ENCODE measurements around the gene RPN2. TPM values are rescaled to one million over a fixed set of nuclear protein-coding genes. Genes with fewer than 3 reads are reported as not detected.

RPN2 gene
- total RNA-seq, 1 donor from 2014 or later: 142 TPM

GRCh38 chr20:37205794-37206193, 26.7 kb downstream of the RPN2 start:
- Mint-ChIP-seq H3K4me1 (peaks cover 13% of the 10 kb centered on the region), H3K36me3 (peaks cover 43% of the 10 kb centered on the region), H3K27me3 (ENCODE audit: low read depth) (no peaks in the 10 kb centered on the region), H3K9me3 (no peaks in the 10 kb centered on the region), H3K27ac (peak overlapping the region; percentile 64), H3K4me3 (no peak overlapping the region)
- DNase-seq (ENCODE audit: low spot score in 2 of 2, unreplicated experiment in 2 of 2): no peak
- no peak for TF ChIP-seq CTCF (IDR thresholded peaks at IDR 0.05; ENCODE audit: unreplicated experiment)

GRCh38 chr20:37207171-37207570, 28.0 kb downstream of the RPN2 start:
- TF ChIP-seq CTCF (IDR thresholded peaks at IDR 0.05; ENCODE audit: unreplicated experiment): no peak
- Mint-ChIP-seq H3K27ac (no peak overlapping the region), H3K4me1 (peaks cover 6% of the 10 kb centered on the region), H3K27me3 (ENCODE audit: low read depth) (no peaks in the 10 kb centered on the region), H3K36me3 (peaks cover 42% of the 10 kb centered on the region), H3K9me3 (no peaks in the 10 kb centered on the region), H3K4me3 (no peak overlapping the region)
- no peak for DNase-seq (ENCODE audit: low spot score in 2 of 2, unreplicated experiment in 2 of 2)

DNA sequence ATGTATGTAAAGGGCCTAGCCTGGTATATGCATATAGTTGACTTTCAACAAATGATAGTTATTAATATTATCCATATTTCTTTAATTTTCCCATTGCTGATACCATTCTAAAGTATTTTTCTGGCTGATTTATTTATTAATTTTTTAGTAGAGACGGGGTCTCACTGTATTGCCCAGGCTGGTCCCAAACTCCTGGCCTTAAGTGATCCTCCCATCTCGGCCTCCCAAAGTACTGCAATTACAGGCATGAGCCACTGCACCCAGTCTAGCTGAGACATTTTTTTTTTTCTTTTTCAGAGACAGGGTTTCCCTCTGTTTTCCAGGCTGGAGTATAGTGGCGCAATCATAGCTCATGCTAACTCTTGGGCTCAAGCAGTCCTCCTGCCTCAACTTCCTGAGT, 30.1 kb downstream of the RPN2 start:
- DNase-seq (ENCODE audit: low spot score in 2 of 2, unreplicated experiment in 2 of 2): no peak
- Mint-ChIP-seq H3K4me1 (peaks cover 2% of the 10 kb centered on the region), H3K27ac (no peak overlapping the region), H3K4me3 (no peak overlapping the region), H3K27me3 (ENCODE audit: low read depth) (no peaks in the 10 kb centered on the region), H3K9me3 (no peaks in the 10 kb centered on the region), H3K36me3 (peaks cover 46% of the 10 kb centered on the region)
- no peak for TF ChIP-seq CTCF (IDR thresholded peaks at IDR 0.05; ENCODE audit: unreplicated experiment)

DNA sequence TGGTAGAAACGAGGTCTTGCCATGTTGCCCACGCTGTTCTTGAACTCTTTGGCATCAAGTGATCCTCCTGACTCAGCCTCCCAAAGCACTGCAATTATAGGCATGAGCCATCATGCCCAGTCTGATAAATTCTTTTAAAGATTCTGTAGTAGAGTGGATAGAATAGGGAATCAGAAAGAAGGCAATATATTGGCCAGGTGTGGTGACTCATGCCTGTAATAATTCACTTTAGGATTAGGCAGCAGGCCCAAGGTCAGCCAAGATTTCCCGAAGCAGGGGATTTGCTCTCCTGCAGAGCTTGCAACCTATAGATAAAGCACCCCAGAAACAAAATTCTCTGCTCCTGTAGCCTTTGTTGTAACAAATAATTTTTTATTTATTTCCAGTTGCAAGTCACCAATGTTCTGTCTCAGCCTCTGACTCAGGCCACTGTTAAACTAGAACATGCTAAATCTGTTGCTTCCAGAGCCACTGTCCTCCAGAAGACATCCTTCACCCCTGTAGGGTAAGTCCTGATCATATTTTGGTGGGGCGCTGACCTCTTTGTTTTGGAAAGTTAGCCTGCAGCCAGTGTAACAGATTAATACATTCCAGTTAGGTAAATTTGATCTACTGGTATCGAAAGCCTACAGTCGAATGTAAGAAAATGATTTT, 30.7 kb downstream of the RPN2 start:
- no peak for TF ChIP-seq CTCF (IDR thresholded peaks at IDR 0.05; ENCODE audit: unreplicated experiment)
- no peak for DNase-seq (ENCODE audit: low spot score in 2 of 2, unreplicated experiment in 2 of 2)
- no peak overlapping the region for H3K4me3 Mint-ChIP-seq
- no peaks in the 10 kb centered on the region for H3K27me3 Mint-ChIP-seq (ENCODE audit: low read depth)
- peaks cover 2% of the 10 kb centered on the region for H3K4me1 Mint-ChIP-seq
- no peak overlapping the region for H3K27ac Mint-ChIP-seq
- H3K9me3 Mint-ChIP-seq: no peaks in the 10 kb centered on the region
- H3K36me3 Mint-ChIP-seq: peaks cover 44% of the 10 kb centered on the region

DNA sequence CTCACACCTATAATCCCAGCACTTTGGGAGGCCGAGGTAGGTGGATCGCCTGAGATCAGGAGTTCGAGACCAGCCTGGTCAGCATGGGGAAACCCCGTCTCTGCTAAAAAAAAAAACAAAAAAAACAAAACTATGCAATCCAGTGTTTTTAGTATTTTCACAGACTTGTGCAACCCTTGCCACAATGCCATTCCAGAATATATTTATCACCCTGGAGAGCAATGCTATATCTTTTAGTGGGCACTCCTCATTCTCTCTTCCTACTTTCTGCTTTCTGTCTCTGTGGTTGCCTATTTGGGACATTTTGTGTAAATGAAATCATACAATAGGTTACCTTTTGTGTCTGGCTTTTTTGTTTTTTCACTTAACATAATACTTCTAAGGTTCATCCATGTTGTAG, 39.3 kb downstream of the RPN2 start:
- Mint-ChIP-seq H3K36me3 (peaks cover 27% of the 10 kb centered on the region), H3K27ac (no peak overlapping the region), H3K4me3 (no peak overlapping the region), H3K9me3 (no peaks in the 10 kb centered on the region), H3K4me1 (no peaks in the 10 kb centered on the region), H3K27me3 (ENCODE audit: low read depth) (no peaks in the 10 kb centered on the region)
- no peak for DNase-seq (ENCODE audit: low spot score in 2 of 2, unreplicated experiment in 2 of 2)
- TF ChIP-seq CTCF (IDR thresholded peaks at IDR 0.05; ENCODE audit: unreplicated experiment): no peak

- H3K27me3 Mint-ChIP-seq (ENCODE audit: low read depth): no peaks in the 10 kb centered on the region
- TF ChIP-seq CTCF (IDR thresholded peaks at IDR 0.05; ENCODE audit: unreplicated experiment): no peak
- no peak for DNase-seq (ENCODE audit: low spot score in 2 of 2, unreplicated experiment in 2 of 2)
- no peaks in the 10 kb centered on the region for H3K9me3 Mint-ChIP-seq
- H3K4me3 Mint-ChIP-seq: no peak overlapping the region
- H3K36me3 Mint-ChIP-seq: peaks cover 22% of the 10 kb centered on the region
- H3K4me1 Mint-ChIP-seq: no peaks in the 10 kb centered on the region
- H3K27ac Mint-ChIP-seq: no peak overlapping the region
Observed at GRCh38 chr20:37218976-37219375, 39.8 kb downstream of the RPN2 start.

Measured in mesothelial cell of epicardium (in vitro differentiated cells).